Activated CD4-positive, alpha-beta T cell treated with anti-CD3 and anti-CD28 coated beads, Interleukin-2, Interleukin-4, amounts not matched to agents 100 ng/mL and 50 ng/mL, durations not matched to agents 16 hours and 8 hours (primary cell): ENCODE data around the gene ZNF148.

Source experiments
- DNase-seq: peaks from one replicate; pipeline ENCODE4 v3.0.0-alpha.2; 2020; ENCODE audit warnings: low spot score

Gene ZNF148

GRCh38 chr3:125219261-125219701 lies 155.8 kb downstream of the ZNF148 start:
- no peak for DNase-seq

- peak; percentile 35 for DNase-seq
Observed at GRCh38 chr3:125214738-125215137, 160.4 kb downstream of the ZNF148 start.

GRCh38 chr3:125213946-125214542 lies 161.1 kb downstream of the ZNF148 start:
- no peak for DNase-seq

GRCh38 chr3:125213364-125213755 lies 161.8 kb downstream of the ZNF148 start:
- DNase-seq, result no peak

GRCh38 chr3:125212509-125213363 lies 162.4 kb downstream of the ZNF148 start, which contains the start of gene SLC12A8:
Gene SLC12A8 (minus strand): TSS chr3:125212748. CDS start chr3:125211349, 1,399 bp downstream.
- no peak for DNase-seq

GRCh38 chr3:125212091-125212508 lies 163.0 kb downstream of the ZNF148 start:
- no peak for DNase-seq

- no peak for DNase-seq
Observed at GRCh38 chr3:125211523-125212090, 163.5 kb downstream of the ZNF148 start.

- no peak for DNase-seq
Observed at GRCh38 chr3:125207949-125208568, 167.1 kb downstream of the ZNF148 start.

- no peak for DNase-seq
Observed at GRCh38 chr3:125207507-125207906, 167.6 kb downstream of the ZNF148 start.

- no peak for DNase-seq
Observed at GRCh38 chr3:125206934-125207333, 168.2 kb downstream of the ZNF148 start.

GRCh38 chr3:125203731-125204130 lies 171.4 kb downstream of the ZNF148 start:
- no peak for DNase-seq

- DNase-seq, result no peak
Observed at GRCh38 chr3:125202197-125202596, 172.9 kb downstream of the ZNF148 start.

GRCh38 chr3:125200731-125201139 lies 174.4 kb downstream of the ZNF148 start:
- DNase-seq, result peak; percentile 31

GRCh38 chr3:125194849-125195601 lies 180.1 kb downstream of the ZNF148 start:
- peak; percentile 39 for DNase-seq

- DNase-seq, result no peak
Observed at GRCh38 chr3:125194061-125194848, 180.9 kb downstream of the ZNF148 start.

- no peak for DNase-seq
Observed at GRCh38 chr3:125192190-125193035, 182.7 kb downstream of the ZNF148 start.

GRCh38 chr3:125191730-125192129 lies 183.4 kb downstream of the ZNF148 start:
- DNase-seq, result no peak

- no peak for DNase-seq
Observed at GRCh38 chr3:125191256-125191655, 183.9 kb downstream of the ZNF148 start.

GRCh38 chr3:125190786-125191185 lies 184.3 kb downstream of the ZNF148 start:
- no peak for DNase-seq
